AG09309 (cell line): ENCODE data around the gene OLIG3.

Experiments used
- DNase-seq: peaks from one replicate; pipeline ENCODE4 v3.0.0-alpha.2; 2010; ENCODE audit warnings: low read depth
- H3K4me3 ChIP-seq: 2 replicates; pipeline ENCODE4 v1.5.1; 2011; ENCODE audit warnings: mild to moderate bottlenecking, low read depth, low read length, moderate library complexity; ENCODE audit not compliant: control insufficient read depth
- TF ChIP-seq, protein P1 (sequence below): IDR thresholded peaks from 2 replicates; pipeline ENCODE4 v1.5.1; 2011; ENCODE audit warnings: mild to moderate bottlenecking, low read depth, low read length, inconsistent platforms; ENCODE audit not compliant: insufficient read depth, control insufficient read depth; ENCODE audit errors: missing control alignments

Gene OLIG3

DNA sequence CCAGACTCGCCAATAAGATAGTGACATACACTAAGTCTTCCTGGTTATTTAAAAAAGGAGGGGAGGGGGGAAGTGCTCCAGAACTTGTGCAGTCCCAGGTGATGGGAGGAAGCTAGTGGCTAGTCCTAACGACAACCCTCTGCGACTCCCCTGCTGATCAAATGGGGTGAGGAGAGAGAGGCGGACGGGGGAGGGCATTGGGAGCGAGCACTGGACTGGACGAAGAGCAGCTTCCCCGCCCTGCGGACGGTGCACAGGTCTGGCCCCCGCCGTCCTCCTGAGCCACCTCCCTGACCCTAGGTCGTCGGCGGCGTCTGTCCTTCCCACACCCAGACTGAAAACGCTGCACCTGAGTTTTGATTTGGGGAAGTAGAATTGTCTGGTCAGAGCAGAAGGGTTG lies 2.2 kb upstream of the OLIG3 start:
- TF ChIP-seq, protein P1, sequence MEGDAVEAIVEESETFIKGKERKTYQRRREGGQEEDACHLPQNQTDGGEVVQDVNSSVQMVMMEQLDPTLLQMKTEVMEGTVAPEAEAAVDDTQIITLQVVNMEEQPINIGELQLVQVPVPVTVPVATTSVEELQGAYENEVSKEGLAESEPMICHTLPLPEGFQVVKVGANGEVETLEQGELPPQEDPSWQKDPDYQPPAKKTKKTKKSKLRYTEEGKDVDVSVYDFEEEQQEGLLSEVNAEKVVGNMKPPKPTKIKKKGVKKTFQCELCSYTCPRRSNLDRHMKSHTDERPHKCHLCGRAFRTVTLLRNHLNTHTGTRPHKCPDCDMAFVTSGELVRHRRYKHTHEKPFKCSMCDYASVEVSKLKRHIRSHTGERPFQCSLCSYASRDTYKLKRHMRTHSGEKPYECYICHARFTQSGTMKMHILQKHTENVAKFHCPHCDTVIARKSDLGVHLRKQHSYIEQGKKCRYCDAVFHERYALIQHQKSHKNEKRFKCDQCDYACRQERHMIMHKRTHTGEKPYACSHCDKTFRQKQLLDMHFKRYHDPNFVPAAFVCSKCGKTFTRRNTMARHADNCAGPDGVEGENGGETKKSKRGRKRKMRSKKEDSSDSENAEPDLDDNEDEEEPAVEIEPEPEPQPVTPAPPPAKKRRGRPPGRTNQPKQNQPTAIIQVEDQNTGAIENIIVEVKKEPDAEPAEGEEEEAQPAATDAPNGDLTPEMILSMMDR = no peak
- H3K4me3 ChIP-seq = no peak overlapping the region
- DNase-seq = no peak

DNA sequence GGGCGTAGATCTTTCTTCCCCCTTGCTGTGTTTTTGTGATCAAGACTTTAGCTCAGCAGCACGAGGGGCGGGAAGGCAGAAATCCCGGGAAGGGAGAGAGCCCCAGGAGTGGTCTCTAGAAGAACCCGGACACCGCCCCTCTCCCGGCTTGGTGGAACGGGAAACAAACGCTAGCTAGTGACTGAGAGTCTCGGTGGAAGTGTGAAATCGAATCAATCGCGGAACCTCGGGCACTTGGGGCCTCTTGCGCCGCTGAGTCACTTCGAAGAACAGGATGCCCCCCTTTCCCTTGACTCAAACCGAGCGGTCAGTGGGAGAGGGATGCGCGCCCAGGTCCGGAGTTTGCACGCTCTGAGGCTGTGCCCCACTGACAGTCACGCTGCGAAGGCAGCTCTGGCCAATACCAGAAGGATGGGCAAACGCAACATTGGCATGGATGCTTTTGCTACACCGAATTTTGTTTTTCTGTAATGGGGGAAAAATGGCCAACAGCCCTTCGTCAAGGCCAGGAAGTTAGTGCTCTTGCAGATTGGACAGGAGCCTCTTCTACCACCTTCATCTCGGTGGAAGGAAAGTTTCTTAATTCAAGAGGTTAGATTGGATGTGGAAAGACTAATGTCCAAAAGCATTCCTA lies 1.6 kb upstream of the OLIG3 start:
- DNase-seq = no peak
- no peak overlapping the region for H3K4me3 ChIP-seq

DNA sequence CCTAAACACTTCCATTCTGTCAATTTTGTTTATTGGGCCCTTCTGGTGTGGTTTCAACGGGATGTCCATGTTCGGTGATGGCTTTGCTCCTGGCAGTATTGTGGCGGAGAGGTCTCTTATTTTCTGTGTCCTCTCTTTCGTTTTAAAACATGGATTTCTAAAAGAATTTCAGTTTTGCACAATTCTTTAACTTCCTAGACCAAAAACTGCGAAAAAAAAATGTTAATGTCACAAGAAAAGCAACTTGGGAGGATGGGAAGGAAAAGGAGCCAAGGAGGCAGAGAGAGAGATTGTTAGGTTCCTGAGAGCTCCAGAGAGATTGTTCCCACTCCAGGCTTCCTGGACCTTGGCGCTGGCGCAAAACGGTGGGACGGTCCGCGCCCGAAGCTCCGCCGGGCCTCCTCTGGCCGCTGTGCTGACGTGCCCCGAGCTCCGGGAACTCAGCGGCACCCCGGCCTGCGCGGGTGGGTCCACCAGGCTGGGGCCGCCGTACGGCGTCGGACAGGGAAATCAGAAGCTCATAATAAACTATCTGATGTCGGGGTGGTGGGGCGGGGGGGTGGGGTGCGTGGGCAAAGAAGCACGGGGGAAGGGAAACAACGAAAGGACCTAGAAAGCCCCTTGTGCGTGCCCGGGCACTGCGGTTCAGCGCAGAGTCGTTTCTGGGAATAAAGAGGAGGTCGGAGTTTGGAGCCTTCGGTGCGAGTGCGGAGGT lies 951 bp upstream of the OLIG3 start:
- no peak for DNase-seq
- no peak overlapping the region for H3K4me3 ChIP-seq
- TF ChIP-seq, protein P1 = no peak

More for the DNA sequence above, 1.6 kb upstream of the OLIG3 start:
- TF ChIP-seq, protein P1 = no peak

DNA sequence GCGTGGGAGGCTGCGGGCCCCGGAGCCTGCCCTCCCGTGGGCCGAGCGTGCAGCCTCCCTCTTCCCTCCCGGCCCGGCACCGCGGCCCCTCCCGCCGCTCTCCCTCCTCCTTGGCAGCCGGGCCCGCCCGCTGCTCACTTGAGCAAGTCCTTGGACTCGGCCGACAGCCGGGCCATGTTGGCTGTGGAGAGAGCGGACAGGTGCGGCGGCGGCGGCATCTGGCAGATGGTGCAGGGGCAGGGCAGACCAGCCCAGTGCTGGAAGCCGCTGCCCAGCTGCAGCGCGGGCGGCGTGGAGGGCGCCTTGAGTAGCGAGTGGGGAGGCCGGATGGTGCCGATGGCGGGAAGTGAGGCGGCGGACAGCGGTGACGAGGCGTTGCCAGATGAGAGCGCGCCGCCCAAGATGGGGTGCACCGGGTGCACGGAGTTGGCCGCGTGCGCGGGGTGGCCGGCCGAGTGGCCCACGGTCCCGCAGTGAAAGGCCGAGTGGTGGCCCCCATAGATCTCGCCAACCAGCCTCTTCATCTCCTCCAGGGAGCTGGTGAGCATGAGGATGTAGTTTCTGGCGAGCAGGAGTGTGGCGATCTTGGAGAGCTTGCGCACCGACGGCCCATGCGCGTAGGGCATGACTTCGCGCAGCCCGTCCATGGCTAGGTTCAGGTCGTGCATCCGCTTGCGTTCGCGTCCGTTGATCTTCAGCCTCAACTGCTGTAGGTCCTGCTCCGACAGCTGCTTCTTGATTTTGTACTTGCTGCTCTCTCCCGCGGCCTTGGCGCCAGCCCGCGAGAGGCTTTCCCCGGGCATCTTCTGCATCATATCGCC lies 766 bp downstream of the OLIG3 start:
- no peak overlapping the region for H3K4me3 ChIP-seq

DNA sequence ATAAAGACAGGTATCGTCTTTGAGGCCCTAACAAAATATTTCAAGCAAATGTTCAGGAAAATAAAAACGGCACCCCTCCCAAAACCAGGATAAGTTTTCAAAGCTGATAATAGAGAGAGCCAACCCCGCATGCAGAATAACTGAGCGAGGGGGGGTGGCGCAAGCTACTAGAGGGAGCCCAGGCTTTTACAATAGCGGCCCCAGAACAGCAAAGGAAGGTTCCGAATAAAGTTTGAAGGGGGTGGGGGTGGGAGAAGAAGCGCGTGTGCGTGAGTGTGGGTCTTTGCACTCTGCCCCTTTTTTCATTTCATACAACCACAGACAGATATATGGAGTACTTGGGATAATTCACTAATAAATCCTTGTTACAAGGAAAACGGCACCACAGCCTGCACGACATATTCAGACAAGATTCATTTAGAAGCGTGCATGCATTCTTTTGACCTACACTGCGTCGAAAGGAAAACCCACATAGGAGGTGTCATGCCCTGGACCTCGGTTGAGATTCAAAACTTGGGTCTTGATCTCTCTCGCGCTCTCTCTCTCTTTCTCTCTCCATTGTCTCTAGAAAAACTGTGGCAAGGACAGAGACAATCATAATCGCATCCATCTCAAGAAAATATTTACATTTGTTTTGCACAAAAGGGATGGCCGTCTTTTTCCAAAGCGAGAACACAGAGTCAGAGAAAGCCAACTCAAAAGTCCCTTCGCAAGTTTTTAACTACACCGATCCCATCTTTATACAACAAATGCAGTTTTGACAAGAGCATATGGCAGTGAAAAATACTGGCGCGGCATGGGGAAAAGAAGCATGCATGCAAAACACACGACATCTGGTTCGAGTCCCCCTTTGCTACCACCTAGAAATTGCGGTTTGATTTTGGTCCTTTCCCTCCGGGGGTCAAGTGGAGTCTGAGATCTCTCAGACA lies 1.6 kb downstream of the OLIG3 start:
- no peak for DNase-seq
- no peak overlapping the region for H3K4me3 ChIP-seq
- TF ChIP-seq, protein P1 = no peak

More for the DNA sequence above, 766 bp downstream of the OLIG3 start:
- DNase-seq = no peak
- TF ChIP-seq, protein P1 = no peak

DNA sequence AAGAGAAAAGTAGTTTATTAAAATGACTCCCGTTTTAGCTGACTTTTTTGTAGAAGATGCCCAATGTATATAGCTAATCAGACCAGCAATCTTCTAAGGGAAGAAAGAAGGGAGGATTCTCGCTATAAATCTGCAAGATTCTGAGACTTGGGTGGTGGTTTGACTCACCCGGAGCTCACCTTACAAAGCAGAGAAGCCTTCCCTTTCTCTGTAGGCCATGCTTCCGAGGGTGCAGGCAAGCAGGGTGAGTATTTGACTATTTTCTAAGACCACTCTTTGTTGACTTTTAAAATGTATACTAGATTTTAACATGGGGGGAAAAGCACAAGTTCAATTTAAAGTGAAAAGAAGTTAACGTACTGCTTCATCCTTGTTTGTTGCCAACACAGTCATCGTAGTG lies 2.7 kb downstream of the OLIG3 start:
- no peak overlapping the region for H3K4me3 ChIP-seq
- no peak for DNase-seq
- TF ChIP-seq, protein P1 = no peak
